Mesenchymal stem cell (in vitro differentiated cells and primary cell): ENCODE data around the gene PHF2.

Source experiments
- DNase-seq: peaks from one replicate; pipeline ENCODE4 v3.0.0-alpha.2; 2013
- H2AFZ ChIP-seq: one replicate; pipeline ENCODE4 v1.6.1; 2013; ENCODE audit warnings: low read depth, mild to moderate bottlenecking, control low read depth, inconsistent platforms, low read length, moderate library complexity
- H2AK5ac ChIP-seq: 2 replicates; pipeline ENCODE4 v1.6.1; 2013; ENCODE audit warnings: low read length, moderate library complexity, mild to moderate bottlenecking, inconsistent platforms; ENCODE audit not compliant: severe bottlenecking
- H2BK120ac ChIP-seq: one replicate; pipeline ENCODE4 v1.6.1; 2013; ENCODE audit warnings: low read depth, mild to moderate bottlenecking, inconsistent platforms, low read length, moderate library complexity
- H2BK12ac ChIP-seq, 2 experiments: one replicate each; pipeline ENCODE4 v1.6.1; 2013; ENCODE audit warnings: inconsistent platforms in 2 of 2, low read length in 2 of 2, mild to moderate bottlenecking in 2 of 2, moderate library complexity in 2 of 2, control low read depth in 1 of 2
- H2BK15ac ChIP-seq: one replicate; pipeline ENCODE4 v1.6.1; 2013; ENCODE audit warnings: mild to moderate bottlenecking, low read depth, inconsistent platforms; ENCODE audit not compliant: poor library complexity, severe bottlenecking
- H2BK5ac ChIP-seq: 2 replicates; pipeline ENCODE4 v1.6.1; 2013; ENCODE audit warnings: low read depth, mild to moderate bottlenecking, low read length, control low read depth, inconsistent platforms; ENCODE audit not compliant: poor library complexity, severe bottlenecking
- H3K14ac ChIP-seq, 2 experiments: one replicate each; pipeline ENCODE4 v1.6.1; 2013; ENCODE audit warnings: inconsistent platforms in 2 of 2, low read length in 2 of 2, control low read depth in 1 of 2, mild to moderate bottlenecking in 1 of 2, moderate library complexity in 1 of 2
- H3K18ac ChIP-seq, 2 experiments: one replicate each; pipeline ENCODE4 v1.6.1; 2013; ENCODE audit warnings: inconsistent platforms in 2 of 2, low read length in 2 of 2, control low read depth in 1 of 2, low read depth in 1 of 2, mild to moderate bottlenecking in 1 of 2
- H3K23ac ChIP-seq, 2 experiments: one replicate each; pipeline ENCODE4 v1.6.1; 2013; ENCODE audit warnings: inconsistent platforms in 2 of 2, low read length in 2 of 2, mild to moderate bottlenecking in 2 of 2, moderate library complexity in 2 of 2, control low read depth in 1 of 2
- H3K27ac ChIP-seq: 2 replicates; pipeline ENCODE4 v1.5.1; 2013; ENCODE audit warnings: mild to moderate bottlenecking, moderate library complexity, low read length, control low read depth, inconsistent platforms; ENCODE audit not compliant: poor library complexity, severe bottlenecking
- H3K27me3 ChIP-seq, 2 experiments: 2 replicates each; pipeline versions ENCODE4 v1.6.1 to v1.7.0; 2013; ENCODE audit warnings: low read length in 2 of 2, mild to moderate bottlenecking in 2 of 2, moderate library complexity in 2 of 2, control low read depth in 1 of 2, inconsistent platforms in 1 of 2; ENCODE audit not compliant: control insufficient read depth in 1 of 2, insufficient read depth in 1 of 2
- H3K36me3 ChIP-seq, 2 experiments: 2 replicates each; pipeline versions ENCODE4 v1.6.1 to v1.7.0; 2013; ENCODE audit warnings: low read length in 2 of 2, control low read depth in 1 of 2, inconsistent platforms in 1 of 2, low read depth in 1 of 2, mild to moderate bottlenecking in 1 of 2; ENCODE audit not compliant: insufficient read depth in 2 of 2, control insufficient read depth in 1 of 2
- H3K4ac ChIP-seq, 2 experiments: one replicate each; pipeline ENCODE4 v1.6.1; 2013; ENCODE audit warnings: inconsistent platforms in 2 of 2, low read length in 2 of 2, mild to moderate bottlenecking in 2 of 2, moderate library complexity in 2 of 2, control low read depth in 1 of 2, low read depth in 1 of 2
- H3K4me1 ChIP-seq: 2 replicates; pipeline ENCODE4 v1.6.1; 2013; ENCODE audit warnings: low read depth, low read length, control low read depth; ENCODE audit not compliant: control insufficient read depth, insufficient read depth
- H3K4me2 ChIP-seq: 2 replicates; pipeline ENCODE4 v1.6.1; 2013; ENCODE audit warnings: low read length, mild to moderate bottlenecking, inconsistent platforms; ENCODE audit not compliant: poor library complexity, severe bottlenecking
- H3K4me3 ChIP-seq, 2 experiments: 2 replicates each; pipeline versions ENCODE4 v1.5.1 to v1.7.0; 2013; ENCODE audit warnings: low read length in 2 of 2, mild to moderate bottlenecking in 2 of 2, control low read depth in 1 of 2, low read depth in 1 of 2; ENCODE audit not compliant: insufficient read depth in 1 of 2
- H3K79me1 ChIP-seq: replicated peaks from 2 replicates; pipeline ENCODE4 v1.6.1; 2013; ENCODE audit warnings: mild to moderate bottlenecking, control low read depth, low read length, inconsistent platforms; ENCODE audit not compliant: poor library complexity, severe bottlenecking
- H3K9ac ChIP-seq: 2 replicates; pipeline ENCODE4 v1.7.0; 2013; ENCODE audit warnings: mild to moderate bottlenecking, low read length, moderate library complexity
- H3K9me3 ChIP-seq: 2 replicates; pipeline ENCODE4 v1.7.0; 2013; ENCODE audit warnings: mild to moderate bottlenecking, low read length; ENCODE audit not compliant: control insufficient read depth
- H4K8ac ChIP-seq: one replicate; pipeline ENCODE4 v1.6.1; 2013; ENCODE audit warnings: inconsistent platforms, mild to moderate bottlenecking, low read length, moderate library complexity
- H4K91ac ChIP-seq: one replicate; pipeline ENCODE4 v1.6.1; 2013; ENCODE audit warnings: mild to moderate bottlenecking, low read length, inconsistent platforms
- WGBS: methylation state at CpG from one replicate; pipeline ENCODE4 v1.1.7; 2013; ENCODE audit warnings: mixed read lengths; 5-methylcytosine and 5-hydroxymethylcytosine counted together

The PHF2 gene

GRCh38 chr9:93674580-93675335 lies 98.4 kb downstream of the PHF2 start:
- Histone ChIP-seq H2BK120ac (no peak overlapping the region), H3K4me2 (no peak overlapping the region), H2AK5ac (no peak overlapping the region), H2BK12ac (no peak overlapping the region), H3K27me3 (no peaks in the 10 kb centered on the region), H2BK15ac (no peak overlapping the region), H2AFZ (no peak overlapping the region), H2BK5ac (no peak overlapping the region), H3K4ac (no peak overlapping the region), H3K27ac (no peak overlapping the region), H3K14ac (no peak overlapping the region), H3K9me3 (no peaks in the 10 kb centered on the region), H3K79me1 (no peaks in the 10 kb centered on the region), H3K36me3 (peaks cover 15 to 69% of the 10 kb centered on the region in 2 experiments), H4K8ac (no peak overlapping the region), H3K4me3 (no peak overlapping the region), H3K9ac (no peak overlapping the region), H3K4me1 (no peaks in the 10 kb centered on the region), H4K91ac (no peak overlapping the region), H3K23ac (no peak overlapping the region), H3K18ac (no peak overlapping the region)
- 96% methylated on average over 14 of the region's 14 CpGs for WGBS
- DNase-seq, result no peak

GRCh38 chr9:93675336-93676150 lies 99.2 kb downstream of the PHF2 start:
- no peak overlapping the region for H3K27ac ChIP-seq
- no peak overlapping the region for H3K9ac ChIP-seq
- H2BK120ac ChIP-seq, result no peak overlapping the region
- no peak for DNase-seq
- H4K91ac ChIP-seq, result no peak overlapping the region
- no peak overlapping the region for H2BK15ac ChIP-seq
- H3K36me3 ChIP-seq, result peaks cover 15 to 76% of the 10 kb centered on the region in 2 experiments
- H2AK5ac ChIP-seq, result no peak overlapping the region
- no peaks in the 10 kb centered on the region for H3K27me3 ChIP-seq
- H3K4me1 ChIP-seq, result no peaks in the 10 kb centered on the region
- no peaks in the 10 kb centered on the region for H3K79me1 ChIP-seq
- no peak overlapping the region for H3K14ac ChIP-seq
- no peak overlapping the region for H3K4ac ChIP-seq
- no peak overlapping the region for H2AFZ ChIP-seq
- H3K4me2 ChIP-seq, result no peak overlapping the region
- H3K18ac ChIP-seq, result no peak overlapping the region
- no peak overlapping the region for H2BK5ac ChIP-seq
- no peak overlapping the region for H3K23ac ChIP-seq
- no peak overlapping the region for H3K4me3 ChIP-seq
- 93% methylated on average over 11 of the region's 16 CpGs for WGBS
- H2BK12ac ChIP-seq, result no peak overlapping the region
- H3K9me3 ChIP-seq, result no peaks in the 10 kb centered on the region
- no peak overlapping the region for H4K8ac ChIP-seq

- H4K91ac ChIP-seq, result no peak overlapping the region
- no peak overlapping the region for H3K14ac ChIP-seq
- H2BK12ac ChIP-seq, result no peak overlapping the region
- H4K8ac ChIP-seq, result no peak overlapping the region
- H2BK5ac ChIP-seq, result no peak overlapping the region
- no peak overlapping the region for H2AK5ac ChIP-seq
- H2BK15ac ChIP-seq, result no peak overlapping the region
- peaks cover 15 to 72% of the 10 kb centered on the region in 2 experiments for H3K36me3 ChIP-seq
- H2AFZ ChIP-seq, result no peak overlapping the region
- no peak overlapping the region for H2BK120ac ChIP-seq
- DNase-seq, result no peak
- H3K4me2 ChIP-seq, result no peak overlapping the region
- H3K9ac ChIP-seq, result no peak overlapping the region
- 97% methylated on average over 22 of the region's 23 CpGs for WGBS
- H3K9me3 ChIP-seq, result no peaks in the 10 kb centered on the region
- H3K4me1 ChIP-seq, result no peaks in the 10 kb centered on the region
- H3K27ac ChIP-seq, result no peak overlapping the region
- H3K4me3 ChIP-seq, result no peak overlapping the region
- H3K4ac ChIP-seq, result no peak overlapping the region
- no peak overlapping the region for H3K18ac ChIP-seq
- no peak overlapping the region for H3K23ac ChIP-seq
- H3K79me1 ChIP-seq, result no peaks in the 10 kb centered on the region
- H3K27me3 ChIP-seq, result no peaks in the 10 kb centered on the region
Observed at GRCh38 chr9:93676310-93677047, 100.1 kb downstream of the PHF2 start.
